HEK293 (cell line): ENCODE data around the gene PLAC8L1.
A peak's percentile ranks its signal among the peaks of the same experiment; 100 is the strongest.

Experiments
- CTCF ChIA-PET: fragments of 350-600 bp; formaldehyde crosslinking; extraction: SDS; loops from one replicate; lab custom pipeline; 2021; ENCODE audit warnings: antibody characterized with exemption; lab: Yijun Ruan, JAX
- POLR2A ChIA-PET: fragments of 300-600 bp; formaldehyde crosslinking; extraction: SDS; loops from one replicate; lab custom pipeline; 2020; ENCODE audit warnings: antibody characterized with exemption, inconsistent platforms; lab: Yijun Ruan, JAX
- H3K27ac ChIP-seq: fragments of 200-500 bp; sonication (Bioruptor generic); 2 replicates; pipeline ENCODE4 v1.5.1; 2014; ENCODE audit warnings: low read depth, low read length, control low read depth, inconsistent platforms; ENCODE audit errors: extremely low read depth
- H3K36me3 ChIP-seq, 2 experiments: fragments of 200-500 bp in 1 of 2; sonication (Bioruptor generic) in 1 of 2; 1 replicate in 1 of 2; 2 replicates in 1 of 2; pipeline ENCODE4 v1.5.1; 2014 to 2017; ENCODE audit warnings: inconsistent platforms in 2 of 2, low read length in 2 of 2; ENCODE audit not compliant: control insufficient read depth in 2 of 2, insufficient read depth in 1 of 2
- H3K4me1 ChIP-seq: fragments of 200-500 bp; sonication (Bioruptor generic); 2 replicates; pipeline ENCODE4 v1.5.1; 2014; ENCODE audit warnings: mild to moderate bottlenecking, low read length, inconsistent platforms; ENCODE audit not compliant: control insufficient read depth, insufficient read depth
- H3K4me3 ChIP-seq: 2 replicates; pipeline ENCODE4 v1.5.1; 2011; ENCODE audit warnings: low read depth, mild to moderate bottlenecking, control low read depth, low read length, moderate library complexity
- H3K9me3 ChIP-seq: fragments of 200-500 bp; sonication (Bioruptor generic); 2 replicates; pipeline ENCODE4 v1.5.1; 2014; ENCODE audit warnings: low read depth, low read length, inconsistent platforms; ENCODE audit not compliant: control insufficient read depth, insufficient read depth
- OSR2 ChIP-seq: fragments of 450-650 bp; formaldehyde crosslinking; IDR thresholded peaks from 2 replicates; pipeline ENCODE4 v1.5.1; 2016; ENCODE audit warnings: missing biosample characterization, missing genetic modification characterization
- PBX3 ChIP-seq: sonication (generic); formaldehyde crosslinking; IDR thresholded peaks from 2 replicates; pipeline ENCODE4 v1.8.1; 2022; ENCODE audit warnings: mild to moderate bottlenecking, moderate library complexity, missing genetic modification reagents
- SCRT2 ChIP-seq: fragments of 450-650 bp; formaldehyde crosslinking; IDR thresholded peaks from 2 replicates; pipeline ENCODE4 v1.5.1; 2016; ENCODE audit warnings: missing biosample characterization, missing genetic modification characterization
- TCF7L2 ChIP-seq: IDR thresholded peaks from 2 replicates; pipeline ENCODE4 v1.6.1; 2011; ENCODE audit warnings: low read depth, mild to moderate bottlenecking, inconsistent platforms, low read length, moderate library complexity, borderline replicate concordance
- ZBTB1 ChIP-seq: fragments of 450-650 bp; formaldehyde crosslinking; IDR thresholded peaks from 2 replicates; pipeline ENCODE4 v1.5.1; 2016; ENCODE audit warnings: missing biosample characterization, missing genetic modification characterization
- ZBTB48 ChIP-seq: fragments of 450-650 bp; formaldehyde crosslinking; IDR thresholded peaks from 2 replicates; pipeline ENCODE4 v1.5.1; 2016; ENCODE audit warnings: missing biosample characterization, missing genetic modification characterization
- ZNF10 ChIP-seq: fragments of 450-650 bp; formaldehyde crosslinking; IDR thresholded peaks from 2 replicates; pipeline ENCODE4 v1.5.1; 2017; ENCODE audit warnings: missing biosample characterization, missing genetic modification characterization
- ZNF148 ChIP-seq: fragments of 450-650 bp; formaldehyde crosslinking; IDR thresholded peaks from 2 replicates; pipeline ENCODE4 v1.5.0; 2017; ENCODE audit warnings: missing biosample characterization, missing genetic modification characterization, borderline replicate concordance
- ZNF280D ChIP-seq: fragments of 450-650 bp; formaldehyde crosslinking; IDR thresholded peaks from 2 replicates; pipeline ENCODE4 v1.5.1; 2016; ENCODE audit warnings: missing biosample characterization, missing genetic modification characterization
- ZNF302 ChIP-seq: fragments of 450-650 bp; formaldehyde crosslinking; IDR thresholded peaks from 2 replicates; pipeline ENCODE4 v1.5.1; 2016; ENCODE audit warnings: missing biosample characterization, missing genetic modification characterization, low read depth
- ZNF311 ChIP-seq: fragments of 450-650 bp; formaldehyde crosslinking; IDR thresholded peaks from 2 replicates; pipeline ENCODE4 v1.5.1; 2017; ENCODE audit warnings: missing biosample characterization, missing genetic modification characterization, borderline replicate concordance
- ZNF350 ChIP-seq: fragments of 450-650 bp; formaldehyde crosslinking; IDR thresholded peaks from 2 replicates; pipeline ENCODE4 v1.5.0; 2017; ENCODE audit warnings: missing biosample characterization, mild to moderate bottlenecking, missing genetic modification characterization
- ZNF394 ChIP-seq: fragments of 450-650 bp; formaldehyde crosslinking; IDR thresholded peaks from 2 replicates; pipeline ENCODE4 v1.5.1; 2016; ENCODE audit warnings: missing biosample characterization, missing genetic modification characterization, mild to moderate bottlenecking, moderate library complexity, borderline replicate concordance
- ZNF514 ChIP-seq: fragments of 450-650 bp; formaldehyde crosslinking; IDR thresholded peaks from 2 replicates; pipeline ENCODE4 v1.5.1; 2016; ENCODE audit warnings: missing biosample characterization, missing genetic modification characterization
- ZNF777 ChIP-seq: fragments of 450-650 bp; formaldehyde crosslinking; IDR thresholded peaks from 2 replicates; pipeline ENCODE4 v1.5.1; 2017; ENCODE audit warnings: missing biosample characterization, missing genetic modification characterization, borderline replicate concordance

PLAC8L1 gene

GRCh38 chr5:146043722-146044121 is 61.7 kb downstream of the PLAC8L1 start (continued):
- no peak for TF ChIP-seq ZNF148 (tag by site-specific recombination)
- TF ChIP-seq ZNF10 (tag by site-specific recombination): no peak
- no peak for TF ChIP-seq TCF7L2
- TF ChIP-seq ZNF777 (tag by site-specific recombination): no peak
- no peak for TF ChIP-seq ZBTB48
- no peak for TF ChIP-seq ZNF514
- no peak for TF ChIP-seq ZNF350 (tag by site-specific recombination)
- no peak for TF ChIP-seq ZNF302 (tag by site-specific recombination)

GRCh38 chr5:146042628-146043279 is 62.6 kb downstream of the PLAC8L1 start:
- CTCF ChIA-PET: interaction anchor here (0.7 to 1.1 kb wide), 2 partner anchors 10 to 216 kb away, joined by 3 to 5 read pairs; no protein-coding TSS in a partner anchor
- TF ChIP-seq ZNF148 (tag by site-specific recombination) (no peak), ZBTB1 (tag by site-specific recombination) (no peak), SCRT2 (tag by site-specific recombination) (no peak), ZNF394 (tag by site-specific recombination) (no peak), ZNF311 (tag by site-specific recombination) (no peak), ZNF280D (tag by site-specific recombination) (no peak), PBX3 (no peak), OSR2 (tag by site-specific recombination) (0 out of 2 replicates have a peak, but pooled peaks have one; percentile 16)
- POLR2A ChIA-PET: no interaction called here
- no peak overlapping the region for H3K27ac ChIP-seq
- no peaks in the 10 kb centered on the region for H3K9me3 ChIP-seq
- H3K4me1 ChIP-seq: no peaks in the 10 kb centered on the region
- no peak overlapping the region for H3K4me3 ChIP-seq
- H3K36me3 ChIP-seq: no peaks in the 10 kb centered on the region
